Left ventricle myocardium inferior (tissue), 1 donor: ENCODE measurements around the gene NKAIN2. TPM values are rescaled to one million over a fixed set of nuclear protein-coding genes. Genes with fewer than 3 reads are reported as not detected.

Source experiments
- DNase-seq: peaks from one replicate; pipeline ENCODE4 v3.0.0-alpha.2; 2020
- H3K27ac ChIP-seq: fragments of 200-600 bp; replicated peaks from 2 replicates; pipeline ENCODE4 v1.8.0; 2021
- H3K27me3 ChIP-seq: fragments of 200-600 bp; 2 replicates; pipeline ENCODE4 v1.8.0; 2021; ENCODE audit warnings: low read depth
- H3K36me3 ChIP-seq: fragments of 200-600 bp; 2 replicates; pipeline ENCODE4 v1.8.0; 2021
- H3K4me1 ChIP-seq: fragments of 200-600 bp; 2 replicates; pipeline ENCODE4 v1.8.0; 2021
- H3K4me3 ChIP-seq: fragments of 200-600 bp; 2 replicates; pipeline ENCODE4 v1.8.0; 2021; ENCODE audit warnings: mild to moderate bottlenecking, moderate library complexity
- H3K9me3 ChIP-seq: fragments of 200-600 bp; replicated peaks from 2 replicates; pipeline ENCODE4 v1.8.0; 2021
- CTCF ChIP-seq: fragments of 200-600 bp; IDR thresholded peaks from 2 replicates; pipeline ENCODE4 v1.8.0; 2021; ENCODE audit warnings: antibody characterized with exemption, mild to moderate bottlenecking, borderline replicate concordance
- intact Hi-C: fragments of 100-400 bp; cut with micrococcal nuclease; formaldehyde crosslinking; loops from one replicate; pipeline ENCODE4 v1.11.0; 2022
- total RNA-seq: library from RNA; stranded (reverse); fragmentation: NEBNext Ultra II Directional; extraction: Animal tissue kit (Norgen Biotek cat#: 25700); gene quantifications from one replicate; pipeline ENCODE4 v1.2.1, GENCODE V29; 2021
- donor health status: DM: no; HTN: yes; CAD: no; lungs with severe emphysema.

The NKAIN2 gene
- total RNA-seq, 1 donor from 2014 or later = 0.22 TPM

- H3K4me1 ChIP-seq = no peaks in the 10 kb centered on the region
- H3K27me3 ChIP-seq = no peaks in the 10 kb centered on the region
- no peaks in the 10 kb centered on the region for H3K9me3 ChIP-seq
- no peak overlapping the region for H3K4me3 ChIP-seq
- intact Hi-C loops = no loop called here
- no peaks in the 10 kb centered on the region for H3K36me3 ChIP-seq
- no peak for DNase-seq
- TF ChIP-seq CTCF = no peak
- no peak overlapping the region for H3K27ac ChIP-seq
These were observed 1054.1 kb downstream of the NKAIN2 start for GRCh38 chr6:124857746-124858145.

- intact Hi-C loops = no loop called here
These were observed 1054.9 kb downstream of the NKAIN2 start for GRCh38 chr6:124858564-124858963.

GRCh38 chr6:124859366-124859765 is 1055.7 kb downstream of the NKAIN2 start:
- no peak for DNase-seq
- Histone ChIP-seq H3K9me3 (no peaks in the 10 kb centered on the region), H3K4me3 (no peak overlapping the region), H3K36me3 (no peaks in the 10 kb centered on the region), H3K27me3 (no peaks in the 10 kb centered on the region), H3K4me1 (no peaks in the 10 kb centered on the region), H3K27ac (no peak overlapping the region)
- no peak for TF ChIP-seq CTCF
- intact Hi-C loops = no loop called here

More at GRCh38 chr6:124858564-124858963, 1054.9 kb downstream of the NKAIN2 start:
- Histone ChIP-seq H3K36me3 (no peaks in the 10 kb centered on the region), H3K27ac (no peak overlapping the region), H3K4me3 (no peak overlapping the region), H3K4me1 (no peaks in the 10 kb centered on the region), H3K27me3 (no peaks in the 10 kb centered on the region), H3K9me3 (no peaks in the 10 kb centered on the region)
- no peak for TF ChIP-seq CTCF
- DNase-seq = no peak

- H3K27me3 ChIP-seq = no peaks in the 10 kb centered on the region
- H3K9me3 ChIP-seq = no peaks in the 10 kb centered on the region
- H3K36me3 ChIP-seq = no peaks in the 10 kb centered on the region
- no peak for DNase-seq
- intact Hi-C loops = no loop called here
- no peak for TF ChIP-seq CTCF
- no peak overlapping the region for H3K4me3 ChIP-seq
- H3K27ac ChIP-seq = no peak overlapping the region
- H3K4me1 ChIP-seq = no peaks in the 10 kb centered on the region
These were observed 1062.4 kb downstream of the NKAIN2 start for GRCh38 chr6:124866040-124866439.

- DNase-seq = no peak
- no peaks in the 10 kb centered on the region for H3K4me1 ChIP-seq
- no peaks in the 10 kb centered on the region for H3K27me3 ChIP-seq
- H3K4me3 ChIP-seq = no peak overlapping the region
- no peaks in the 10 kb centered on the region for H3K36me3 ChIP-seq
- H3K27ac ChIP-seq = no peak overlapping the region
- H3K9me3 ChIP-seq = no peaks in the 10 kb centered on the region
- TF ChIP-seq CTCF = no peak
- intact Hi-C loops = no loop called here
These were observed 1063.5 kb downstream of the NKAIN2 start for GRCh38 chr6:124867121-124867520.

GRCh38 chr6:124868481-124868880 is 1064.8 kb downstream of the NKAIN2 start:
- Histone ChIP-seq H3K9me3 (no peaks in the 10 kb centered on the region), H3K4me3 (no peak overlapping the region), H3K4me1 (no peaks in the 10 kb centered on the region), H3K36me3 (no peaks in the 10 kb centered on the region), H3K27me3 (no peaks in the 10 kb centered on the region), H3K27ac (no peak overlapping the region)
- DNase-seq = no peak
- intact Hi-C loops = no loop called here
- no peak for TF ChIP-seq CTCF
